Fibroblast of mammary gland (primary cell): ENCODE measurements around the gene POGZ.

Experiments used
- DNase-seq: peaks from one replicate; pipeline ENCODE4 v3.0.0-alpha.2; 2010; ENCODE audit warnings: low read depth
- H3K4me3 ChIP-seq: 2 replicates; pipeline ENCODE4 v1.5.1; 2011; ENCODE audit warnings: low read depth, mild to moderate bottlenecking, low read length, moderate library complexity; ENCODE audit not compliant: control insufficient read depth
- TF ChIP-seq, protein P1 (sequence below): conservative IDR thresholded peaks from 2 replicates; pipeline ENCODE4 v1.5.1; 2011; ENCODE audit warnings: low read depth, low read length, inconsistent platforms; ENCODE audit not compliant: control insufficient read depth, insufficient read depth

POGZ gene

DNA sequence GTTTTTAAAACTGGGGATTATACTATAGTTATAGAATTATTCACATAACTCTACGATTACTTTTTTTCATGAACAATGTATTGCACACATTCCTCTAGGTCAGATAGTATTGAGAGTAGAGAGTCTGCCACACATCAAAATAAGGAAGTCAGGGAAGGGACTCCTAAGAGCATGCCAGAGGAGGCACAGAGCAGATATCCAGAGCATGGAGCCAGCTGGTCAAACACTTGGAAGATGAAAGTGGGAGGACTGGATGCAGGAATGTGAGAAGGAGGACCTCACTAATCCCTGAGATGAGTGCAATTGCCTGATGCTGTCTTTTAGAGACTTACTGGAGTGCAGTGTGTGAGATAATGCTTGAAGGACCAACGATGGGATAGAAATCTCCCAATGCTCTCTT, 102.6 kb downstream of the POGZ start:
- no peak overlapping the region for H3K4me3 ChIP-seq
- TF ChIP-seq, protein P1, sequence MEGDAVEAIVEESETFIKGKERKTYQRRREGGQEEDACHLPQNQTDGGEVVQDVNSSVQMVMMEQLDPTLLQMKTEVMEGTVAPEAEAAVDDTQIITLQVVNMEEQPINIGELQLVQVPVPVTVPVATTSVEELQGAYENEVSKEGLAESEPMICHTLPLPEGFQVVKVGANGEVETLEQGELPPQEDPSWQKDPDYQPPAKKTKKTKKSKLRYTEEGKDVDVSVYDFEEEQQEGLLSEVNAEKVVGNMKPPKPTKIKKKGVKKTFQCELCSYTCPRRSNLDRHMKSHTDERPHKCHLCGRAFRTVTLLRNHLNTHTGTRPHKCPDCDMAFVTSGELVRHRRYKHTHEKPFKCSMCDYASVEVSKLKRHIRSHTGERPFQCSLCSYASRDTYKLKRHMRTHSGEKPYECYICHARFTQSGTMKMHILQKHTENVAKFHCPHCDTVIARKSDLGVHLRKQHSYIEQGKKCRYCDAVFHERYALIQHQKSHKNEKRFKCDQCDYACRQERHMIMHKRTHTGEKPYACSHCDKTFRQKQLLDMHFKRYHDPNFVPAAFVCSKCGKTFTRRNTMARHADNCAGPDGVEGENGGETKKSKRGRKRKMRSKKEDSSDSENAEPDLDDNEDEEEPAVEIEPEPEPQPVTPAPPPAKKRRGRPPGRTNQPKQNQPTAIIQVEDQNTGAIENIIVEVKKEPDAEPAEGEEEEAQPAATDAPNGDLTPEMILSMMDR = no peak
- no peak for DNase-seq
